Stimulated activated CD8-positive, alpha-beta memory T cell treated with anti-CD3 and anti-CD28 coated beads, Interleukin-4, amount 100 ng/mL, for 24 hours (primary cell): Measurements from ENCODE around the gene IVD.
A peak's percentile ranks its signal among the peaks of the same experiment; 100 is the strongest.

Experiments used
- DNase-seq: peaks from one replicate; pipeline ENCODE4 v3.0.0-alpha.2; 2020; ENCODE audit warnings: low read depth

IVD gene

DNA sequence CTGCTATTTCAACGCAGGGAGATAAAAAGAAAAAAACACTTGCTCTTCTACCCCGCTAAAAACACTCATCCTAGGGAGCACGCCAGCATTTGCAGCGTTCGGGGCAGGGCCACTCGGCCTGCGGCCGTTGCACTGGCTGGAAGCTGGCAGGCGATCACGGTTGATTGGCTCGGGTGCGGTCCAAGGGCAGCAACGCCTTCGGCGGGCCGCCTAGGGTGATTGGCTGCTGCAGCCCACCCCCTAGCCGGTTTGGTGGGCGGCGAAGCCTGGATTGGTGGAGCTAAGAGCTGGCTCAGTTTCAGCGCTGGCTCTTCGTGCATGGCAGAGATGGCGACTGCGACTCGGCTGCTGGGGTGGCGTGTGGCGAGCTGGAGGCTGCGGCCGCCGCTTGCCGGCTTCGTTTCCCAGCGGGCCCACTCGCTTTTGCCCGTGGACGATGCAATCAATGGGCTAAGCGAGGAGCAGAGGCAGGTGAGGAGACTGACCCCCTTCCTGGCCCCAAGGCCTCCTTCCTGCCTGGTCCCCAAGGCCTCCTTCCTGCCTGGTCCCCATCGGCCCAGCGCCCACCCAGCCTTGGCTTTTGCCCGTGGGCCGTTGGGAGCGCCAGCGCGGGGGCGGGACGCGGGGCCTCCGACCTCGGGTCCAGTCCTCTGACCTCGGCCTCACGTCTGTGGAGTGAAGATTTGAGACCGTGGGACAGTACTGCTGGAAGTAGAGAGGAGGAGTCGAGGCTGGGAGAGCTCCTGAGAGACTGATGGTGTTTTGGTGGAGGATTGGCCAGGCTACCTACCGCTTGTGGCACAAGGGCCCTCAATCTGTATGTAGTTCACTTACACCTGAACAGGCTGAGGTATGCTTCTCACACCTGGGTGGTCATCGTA is at the start of gene IVD:
Gene IVD (plus strand): TSS at position 295 of the 881 bp plus-strand sequence. CDS start 33 bp downstream, at position 328.
- peak; percentile 92 for DNase-seq

DNA sequence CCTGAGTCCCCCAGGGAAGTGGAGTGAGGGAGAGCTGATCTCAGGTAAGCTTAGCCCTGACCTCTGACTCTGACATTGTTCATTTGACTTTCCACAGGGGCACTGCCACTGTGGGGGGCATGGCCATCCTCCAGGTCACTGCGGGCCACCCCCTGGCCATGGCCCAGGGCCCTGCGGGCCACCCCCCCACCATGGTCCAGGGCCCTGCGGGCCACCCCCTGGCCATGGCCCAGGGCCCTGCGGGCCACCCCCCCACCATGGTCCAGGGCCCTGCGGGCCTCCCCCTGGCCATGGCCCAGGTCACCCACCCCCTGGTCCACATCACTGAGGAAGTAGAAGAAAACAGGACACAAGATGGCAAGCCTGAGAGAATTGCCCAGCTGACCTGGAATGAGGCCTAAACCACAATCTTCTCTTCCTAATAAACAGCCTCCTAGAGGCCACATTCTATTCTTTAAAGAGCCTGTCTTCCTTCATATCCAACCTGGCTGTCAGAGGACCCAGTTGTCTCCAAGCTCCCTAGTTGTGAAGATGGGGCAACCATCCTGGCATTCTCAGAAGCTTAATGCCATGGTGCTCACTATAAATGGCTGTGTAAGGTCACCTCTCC is 49.5 kb upstream of the IVD start:
- DNase-seq = no peak

DNA sequence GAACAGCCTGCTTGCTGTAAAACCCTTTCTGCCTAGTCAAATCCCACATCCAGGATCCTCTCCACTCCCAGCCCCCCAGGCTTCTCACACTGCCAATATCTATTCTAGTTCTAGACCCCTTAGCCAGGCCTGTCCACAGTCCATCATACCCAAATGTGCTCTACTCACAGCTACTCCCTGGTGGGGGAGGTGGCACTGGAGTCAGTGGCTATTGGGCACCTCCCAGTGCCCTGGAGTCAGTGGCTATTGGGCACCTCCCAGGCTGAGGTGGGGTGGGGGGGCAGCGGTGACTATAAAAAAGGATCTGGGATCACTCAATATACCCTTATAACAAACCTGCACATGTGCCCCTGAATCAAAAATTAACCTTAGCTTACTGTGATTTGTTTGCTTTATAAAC is 48.3 kb upstream of the IVD start:
- no peak for DNase-seq

DNA sequence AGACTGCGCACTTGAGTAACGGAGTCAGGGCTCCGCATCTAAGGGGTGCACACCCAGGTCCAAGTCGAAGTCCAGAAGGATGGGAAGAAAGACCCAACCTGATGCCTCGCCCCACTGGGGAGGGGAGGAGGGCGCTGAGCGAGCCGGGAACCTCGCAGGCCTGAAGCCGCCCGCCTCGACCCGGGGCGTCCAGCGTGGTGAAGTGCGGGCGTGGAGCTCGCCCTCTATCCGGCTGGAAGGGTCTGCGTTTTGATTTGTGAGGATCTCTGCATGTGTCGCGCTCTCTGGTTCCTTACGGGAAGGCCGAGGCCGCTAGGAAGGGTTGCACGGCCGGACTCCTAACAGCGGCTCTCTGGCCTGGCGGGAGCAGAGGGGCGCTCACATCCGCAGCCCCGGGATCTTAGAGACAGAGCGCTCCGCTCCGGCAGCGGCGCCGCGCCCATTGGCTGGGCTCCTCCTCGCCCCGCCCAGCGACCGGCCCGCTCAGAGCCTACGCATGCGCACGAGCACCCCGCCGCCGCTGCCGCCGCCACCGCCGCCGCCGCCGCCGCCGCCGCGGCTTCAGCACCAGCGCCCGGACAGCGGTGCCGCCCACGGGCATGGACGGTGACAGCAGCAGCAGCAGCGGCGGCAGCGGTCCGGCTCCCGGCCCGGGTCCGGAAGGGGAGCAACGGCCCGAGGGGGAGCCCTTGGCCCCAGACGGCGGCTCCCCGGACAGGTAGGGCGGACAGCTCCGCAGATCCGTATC is 47.7 kb upstream of the IVD start, which contains the start of gene DISP2:
Gene DISP2 (plus strand): TSS at position 497 of the 748 bp plus-strand sequence. CDS start 103 bp downstream, at position 600.
- DNase-seq = peak; percentile 77

DNA sequence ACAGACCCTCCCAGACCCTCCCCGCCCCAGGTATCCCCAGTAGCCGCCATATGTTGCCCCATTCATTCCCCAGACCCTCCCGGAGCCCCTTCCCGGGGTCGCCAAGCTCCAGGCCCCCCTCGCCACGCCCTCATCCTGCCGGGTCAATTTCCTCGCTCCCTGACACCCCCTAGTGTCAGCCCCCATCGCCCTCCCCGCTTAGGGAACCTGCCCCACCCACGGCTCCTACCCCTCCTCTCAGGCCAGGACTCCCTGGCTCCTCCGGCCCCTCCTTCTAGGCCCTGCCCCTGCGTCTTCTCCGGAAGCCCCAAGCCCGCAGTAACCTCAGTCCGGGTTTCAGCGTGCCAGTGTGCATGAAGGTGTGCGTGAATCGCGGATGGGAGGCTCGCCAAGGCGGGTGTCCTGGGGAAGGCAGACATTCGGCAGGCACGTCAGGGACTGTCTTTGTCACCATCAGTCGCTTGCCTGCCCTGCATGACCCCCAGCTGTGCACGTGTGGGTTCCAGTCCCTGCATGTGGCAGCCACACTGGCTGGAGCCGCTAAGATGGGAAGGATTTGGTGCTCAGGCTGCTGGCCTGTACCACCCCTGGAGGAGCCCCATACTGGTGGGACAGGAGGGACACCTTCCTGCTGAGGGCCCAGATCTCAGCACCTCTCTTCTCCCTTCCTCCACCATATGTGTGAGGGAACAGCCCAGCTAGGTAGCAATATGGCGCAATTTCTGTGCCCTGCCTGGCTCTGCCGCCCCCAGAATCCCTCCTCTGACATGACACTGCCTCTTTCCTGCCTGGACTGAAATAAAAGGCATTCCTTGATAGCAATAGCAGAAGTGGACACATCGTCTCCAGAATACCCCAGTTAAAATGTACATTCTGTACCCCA is 46.9 kb upstream of the IVD start:
- DNase-seq = peak; percentile 38

DNA sequence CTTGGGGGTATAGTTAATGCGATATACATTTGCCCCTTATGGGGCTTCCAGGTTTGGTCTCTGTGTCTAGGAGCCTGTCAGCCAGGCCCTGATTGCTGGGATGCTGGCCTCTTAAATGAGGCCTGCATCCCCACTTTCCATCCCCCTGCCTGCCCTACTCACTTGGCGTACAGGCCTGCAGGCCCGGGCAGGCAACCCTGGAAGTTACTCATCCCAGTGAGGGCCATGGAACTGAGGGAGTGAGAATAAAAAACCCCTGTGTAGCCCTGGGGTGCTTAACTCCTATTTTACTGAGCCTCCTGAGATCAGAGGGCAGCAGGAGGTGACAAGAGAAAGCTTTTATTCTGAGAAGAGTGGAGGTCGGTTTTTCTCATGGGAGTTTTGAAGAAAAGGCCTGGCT is 45.6 kb upstream of the IVD start:
- DNase-seq = no peak

DNA sequence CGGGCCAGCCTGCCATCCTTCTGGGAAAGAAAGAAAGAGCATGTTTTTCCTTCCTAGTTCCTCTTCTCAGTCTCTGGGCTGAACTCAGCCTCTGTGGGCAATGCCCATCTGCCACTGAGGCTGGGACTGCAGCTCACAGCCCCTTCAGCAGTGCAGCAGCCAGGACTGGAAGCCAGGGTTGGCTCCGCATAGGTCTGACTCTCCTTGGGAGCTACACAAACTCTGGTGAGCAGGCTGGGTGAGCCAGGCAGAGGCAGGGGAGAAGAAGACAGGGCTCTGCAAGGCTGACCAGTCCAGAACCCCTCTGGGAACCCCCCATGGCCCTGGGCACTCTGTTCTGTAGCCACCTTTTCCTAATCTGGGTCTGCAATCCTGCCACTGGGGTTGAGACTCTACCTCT is 44.0 kb upstream of the IVD start:
- DNase-seq = no peak

DNA sequence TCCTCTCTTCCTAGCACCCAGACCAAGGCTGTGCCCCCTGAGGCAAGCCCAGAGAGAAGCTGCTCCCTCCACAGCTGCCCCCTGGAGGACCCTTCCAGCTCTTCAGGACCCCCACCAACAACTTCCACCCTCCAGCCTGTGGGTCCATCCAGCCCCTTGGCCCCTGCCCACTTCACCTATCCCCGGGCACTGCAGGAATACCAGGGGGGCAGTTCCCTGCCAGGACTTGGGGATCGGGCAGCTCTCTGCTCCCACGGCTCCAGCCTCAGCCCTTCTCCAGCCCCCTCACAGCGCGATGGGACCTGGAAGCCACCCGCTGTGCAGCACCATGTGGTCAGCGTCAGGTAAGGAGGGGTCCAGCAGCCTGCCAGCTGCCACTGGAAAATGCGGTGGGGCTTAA is 42.0 kb upstream of the IVD start:
- DNase-seq = no peak

DNA sequence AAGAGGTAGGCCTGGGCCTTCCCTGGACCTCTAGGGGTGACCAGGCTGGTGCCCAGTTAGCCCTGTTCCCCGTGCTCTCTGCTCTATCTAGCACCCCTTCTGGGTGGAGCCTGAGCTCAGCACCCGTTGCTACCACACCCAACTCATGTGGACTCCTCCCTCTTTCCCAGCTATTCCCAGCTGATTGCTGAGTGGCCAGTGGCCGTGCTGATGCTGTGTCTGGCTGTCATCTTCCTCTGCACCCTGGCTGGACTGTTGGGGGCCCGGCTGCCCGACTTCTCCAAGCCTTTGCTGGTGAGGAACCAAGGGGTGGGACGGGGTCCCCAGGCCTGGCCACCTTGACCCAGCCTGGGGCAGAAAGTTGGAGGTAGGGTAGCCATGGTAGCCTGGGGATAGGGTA is 41.3 kb upstream of the IVD start:
- DNase-seq = no peak

DNA sequence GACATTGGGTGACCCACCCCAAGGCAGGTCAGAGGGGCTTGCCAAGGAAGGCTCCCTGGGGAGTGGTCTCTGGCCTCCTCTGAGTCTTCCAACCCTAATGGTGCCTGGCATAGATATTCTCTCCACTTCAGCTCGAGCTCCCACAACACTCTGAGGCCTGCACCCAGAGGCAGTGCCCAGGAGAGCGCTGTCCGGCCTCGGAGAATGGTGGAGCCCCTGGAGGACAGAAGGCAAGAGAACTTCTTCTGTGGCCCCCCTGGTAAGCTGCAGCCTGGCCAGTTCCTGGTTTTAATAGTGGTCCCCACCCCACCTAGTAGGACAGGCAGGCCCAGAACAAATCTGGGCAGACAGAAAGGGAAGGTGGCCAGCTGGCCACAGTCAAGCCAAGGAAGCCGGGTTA is 40.6 kb upstream of the IVD start:
- DNase-seq = no peak

DNA sequence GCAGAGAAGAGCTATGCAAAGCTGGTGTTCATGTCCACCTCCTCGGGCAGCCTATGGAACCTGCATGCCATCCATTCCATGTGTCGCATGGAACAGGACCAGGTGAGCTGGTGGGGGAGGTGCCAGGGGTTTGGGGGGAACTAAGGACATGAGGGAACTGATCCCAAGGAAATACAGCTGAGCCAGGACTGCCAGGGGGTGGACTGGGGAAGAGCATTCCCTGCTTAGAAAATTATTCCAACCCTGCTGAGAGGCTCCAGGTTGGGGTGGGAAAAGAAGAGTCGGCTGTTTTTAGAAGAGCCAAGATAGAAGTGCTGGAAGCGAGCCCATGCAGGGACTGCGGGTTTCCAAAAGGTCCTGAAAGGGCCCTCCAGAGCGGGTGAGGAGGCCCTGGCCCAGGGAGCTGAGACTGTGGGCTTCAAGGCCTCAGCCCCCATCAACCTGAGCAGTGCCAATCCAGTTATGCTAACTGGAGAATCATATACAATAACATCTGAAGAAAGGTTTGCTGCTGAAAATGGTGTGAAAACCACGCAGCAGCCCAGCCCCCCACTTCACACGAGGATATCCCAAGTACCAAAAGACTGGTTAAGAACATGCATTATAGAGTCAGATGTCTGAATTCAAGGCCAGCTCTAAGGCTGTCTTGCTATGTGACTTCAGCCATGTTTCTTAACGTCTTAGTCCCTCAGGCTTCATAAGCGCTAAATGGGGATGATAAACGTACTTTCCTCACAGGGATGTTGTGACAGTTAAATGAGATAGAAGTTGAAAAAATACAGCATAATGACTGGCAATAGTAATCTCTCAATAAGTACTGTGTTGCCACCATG is 39.8 kb upstream of the IVD start:
- no peak for DNase-seq

DNA sequence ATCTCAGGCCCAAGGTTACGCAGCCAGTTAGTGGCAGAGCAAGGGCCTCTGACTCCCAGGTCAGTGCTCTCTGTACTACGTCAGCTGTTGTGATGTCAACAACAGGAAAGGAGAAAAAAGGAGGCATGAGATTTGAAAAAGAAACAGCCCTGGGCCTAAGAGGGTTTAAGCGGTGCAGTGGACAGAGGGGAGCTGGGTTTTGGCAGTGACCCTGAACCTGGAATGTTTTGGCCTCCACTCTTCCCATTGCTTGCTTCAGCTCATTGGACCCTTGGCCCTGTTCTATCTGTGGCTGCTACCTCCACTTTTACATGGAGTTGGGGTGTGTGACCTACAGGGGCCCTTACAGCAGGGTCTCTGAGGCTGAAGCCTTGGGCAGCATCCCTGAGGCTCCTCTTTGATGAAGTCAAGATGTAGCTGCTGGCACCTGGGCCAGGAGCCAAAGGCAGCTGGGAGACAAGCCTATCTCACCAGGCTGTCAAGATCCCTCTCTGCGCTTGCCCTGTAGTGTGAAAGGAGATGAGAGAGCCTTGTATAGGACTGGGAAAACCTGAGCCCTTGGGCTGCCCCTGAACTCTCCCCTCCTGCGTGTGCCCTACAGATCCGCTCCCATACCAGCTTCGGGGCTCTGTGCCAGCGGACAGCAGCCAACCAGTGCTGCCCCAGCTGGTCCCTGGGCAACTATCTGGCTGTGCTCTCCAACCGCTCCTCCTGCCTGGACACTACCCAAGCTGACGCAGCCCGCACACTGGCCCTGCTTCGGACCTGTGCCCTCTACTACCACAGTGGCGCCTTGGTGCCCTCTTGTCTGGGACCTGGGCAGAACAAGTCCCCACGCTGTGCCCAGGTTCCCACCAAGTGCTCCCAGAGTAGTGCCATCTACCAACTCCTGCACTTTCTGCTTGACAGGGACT is 38.9 kb upstream of the IVD start:
- no peak for DNase-seq

DNA sequence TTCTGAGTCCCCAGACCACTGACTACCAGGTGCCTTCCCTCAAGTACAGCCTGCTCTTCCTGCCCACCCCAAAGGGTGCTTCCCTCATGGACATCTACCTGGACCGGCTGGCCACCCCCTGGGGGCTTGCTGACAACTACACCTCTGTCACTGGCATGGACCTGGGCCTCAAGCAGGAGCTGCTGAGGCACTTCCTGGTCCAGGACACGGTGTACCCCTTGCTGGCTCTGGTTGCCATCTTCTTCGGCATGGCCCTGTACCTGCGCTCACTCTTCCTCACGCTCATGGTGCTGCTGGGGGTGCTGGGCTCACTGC is 38.3 kb upstream of the IVD start:
- DNase-seq = no peak

DNA sequence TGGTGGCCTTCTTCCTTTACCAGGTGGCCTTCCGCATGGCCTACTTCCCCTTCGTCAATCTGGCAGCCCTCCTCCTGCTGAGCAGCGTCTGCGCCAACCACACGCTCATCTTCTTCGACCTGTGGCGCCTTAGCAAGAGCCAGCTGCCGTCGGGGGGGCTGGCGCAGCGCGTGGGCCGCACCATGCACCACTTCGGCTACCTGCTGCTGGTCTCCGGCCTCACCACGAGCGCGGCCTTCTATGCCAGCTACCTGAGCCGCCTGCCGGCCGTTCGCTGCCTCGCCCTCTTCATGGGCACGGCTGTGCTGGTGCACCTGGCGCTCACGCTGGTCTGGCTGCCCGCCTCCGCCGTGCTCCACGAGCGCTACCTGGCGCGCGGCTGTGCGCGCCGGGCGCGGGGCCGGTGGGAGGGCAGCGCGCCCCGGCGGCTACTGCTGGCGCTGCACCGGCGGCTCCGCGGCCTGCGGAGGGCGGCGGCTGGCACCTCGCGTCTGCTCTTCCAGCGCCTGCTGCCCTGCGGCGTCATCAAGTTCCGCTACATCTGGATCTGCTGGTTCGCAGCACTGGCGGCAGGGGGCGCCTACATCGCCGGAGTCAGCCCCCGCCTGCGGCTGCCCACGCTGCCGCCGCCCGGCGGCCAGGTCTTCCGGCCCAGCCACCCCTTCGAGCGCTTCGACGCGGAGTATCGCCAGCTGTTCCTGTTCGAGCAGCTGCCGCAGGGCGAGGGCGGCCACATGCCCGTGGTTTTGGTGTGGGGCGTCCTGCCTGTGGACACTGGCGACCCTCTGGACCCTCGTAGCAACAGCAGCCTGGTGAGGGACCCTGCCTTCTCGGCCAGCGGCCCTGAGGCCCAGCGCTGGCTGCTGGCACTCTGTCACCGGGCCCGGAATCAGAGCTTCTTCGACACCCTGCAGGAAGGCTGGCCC is 37.6 kb upstream of the IVD start:
- peak; percentile 74 for DNase-seq

DNA sequence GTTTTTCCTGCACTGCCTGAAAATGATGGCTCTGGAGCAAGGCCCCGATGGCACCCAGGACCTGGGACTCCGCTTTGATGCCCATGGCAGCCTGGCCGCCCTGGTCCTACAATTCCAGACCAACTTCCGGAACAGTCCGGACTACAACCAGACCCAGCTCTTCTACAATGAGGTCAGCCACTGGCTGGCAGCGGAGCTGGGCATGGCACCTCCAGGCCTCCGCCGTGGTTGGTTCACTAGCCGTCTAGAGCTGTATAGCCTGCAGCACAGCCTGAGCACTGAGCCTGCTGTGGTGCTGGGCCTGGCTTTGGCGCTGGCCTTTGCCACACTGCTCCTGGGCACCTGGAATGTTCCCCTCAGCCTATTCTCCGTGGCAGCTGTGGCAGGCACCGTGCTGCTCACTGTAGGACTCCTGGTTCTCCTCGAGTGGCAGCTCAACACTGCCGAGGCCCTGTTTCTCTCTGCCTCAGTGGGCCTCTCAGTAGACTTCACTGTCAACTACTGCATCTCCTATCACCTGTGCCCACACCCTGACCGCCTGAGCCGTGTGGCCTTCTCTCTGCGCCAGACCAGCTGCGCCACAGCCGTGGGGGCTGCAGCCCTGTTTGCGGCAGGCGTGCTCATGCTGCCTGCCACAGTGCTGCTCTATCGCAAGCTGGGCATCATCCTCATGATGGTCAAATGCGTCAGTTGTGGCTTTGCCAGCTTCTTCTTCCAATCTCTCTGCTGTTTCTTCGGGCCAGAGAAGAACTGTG is 36.7 kb upstream of the IVD start:
- no peak for DNase-seq

DNA sequence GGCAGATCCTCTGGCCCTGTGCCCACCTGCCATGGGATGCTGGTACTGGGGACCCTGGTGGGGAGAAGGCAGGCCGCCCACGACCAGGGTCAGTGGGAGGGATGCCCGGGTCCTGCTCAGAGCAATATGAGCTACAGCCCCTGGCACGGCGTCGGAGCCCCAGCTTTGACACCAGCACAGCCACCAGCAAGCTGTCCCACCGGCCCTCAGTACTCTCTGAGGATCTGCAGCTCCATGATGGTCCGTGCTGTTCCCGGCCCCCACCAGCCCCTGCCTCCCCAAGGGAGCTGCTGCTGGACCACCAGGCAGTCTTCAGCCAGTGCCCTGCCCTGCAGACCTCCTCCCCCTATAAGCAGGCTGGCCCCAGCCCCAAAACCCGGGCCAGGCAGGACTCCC is 36.1 kb upstream of the IVD start:
- no peak for DNase-seq

DNA sequence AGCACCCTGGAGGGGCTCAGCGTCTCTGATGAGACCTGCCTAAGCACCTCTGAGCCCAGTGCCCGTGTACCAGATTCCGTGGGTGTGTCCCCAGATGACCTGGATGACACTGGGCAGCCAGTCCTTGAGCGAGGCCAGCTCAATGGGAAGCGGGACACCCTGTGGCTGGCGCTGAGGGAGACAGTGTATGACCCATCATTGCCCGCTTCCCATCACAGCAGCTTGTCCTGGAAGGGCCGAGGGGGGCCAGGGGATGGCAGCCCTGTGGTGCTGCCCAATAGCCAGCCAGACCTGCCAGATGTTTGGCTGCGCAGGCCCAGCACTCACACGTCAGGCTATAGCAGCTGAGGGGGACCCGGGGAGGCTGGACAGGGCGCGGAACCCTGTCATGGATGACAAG is 35.6 kb upstream of the IVD start:
- DNase-seq = no peak

DNA sequence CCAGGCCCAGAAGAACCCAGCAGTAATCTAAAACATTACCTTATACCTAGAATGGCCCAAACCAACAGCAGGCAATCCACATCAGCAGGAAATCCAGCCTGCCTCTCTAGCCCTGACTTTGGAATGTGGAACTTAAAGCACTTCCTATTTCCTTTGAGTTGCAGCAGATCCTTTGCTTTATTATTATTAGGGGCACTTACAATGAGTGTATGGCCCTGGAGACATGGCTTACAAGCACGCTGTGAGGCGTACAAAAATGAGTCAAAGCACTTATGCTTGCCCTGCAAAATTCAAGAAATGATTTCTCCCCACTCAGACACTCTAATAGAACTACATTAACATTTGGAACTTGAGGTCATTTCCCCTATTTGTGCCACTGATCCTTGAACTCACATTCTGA is 32.6 kb upstream of the IVD start:
- no peak for DNase-seq
